VCaP (cell line): ENCODE results near the gene TXNDC11.
"Not testable (repeated sequence)": the region's sequence is repeated elsewhere in the genome, so short reads cannot be mapped to it uniquely, and the experiment has no call there.

Experiments used
- H3K27ac ChIP-seq: fragments of 450-650 bp; 2 replicates; pipeline ENCODE4 v1.5.1; 2017
- CTCF ChIP-seq: fragments of 450-650 bp; conservative IDR thresholded peaks from 2 replicates; pipeline ENCODE4 v1.5.1; 2017; ENCODE audit warnings: mild to moderate bottlenecking, moderate library complexity

TXNDC11 gene, protein sequence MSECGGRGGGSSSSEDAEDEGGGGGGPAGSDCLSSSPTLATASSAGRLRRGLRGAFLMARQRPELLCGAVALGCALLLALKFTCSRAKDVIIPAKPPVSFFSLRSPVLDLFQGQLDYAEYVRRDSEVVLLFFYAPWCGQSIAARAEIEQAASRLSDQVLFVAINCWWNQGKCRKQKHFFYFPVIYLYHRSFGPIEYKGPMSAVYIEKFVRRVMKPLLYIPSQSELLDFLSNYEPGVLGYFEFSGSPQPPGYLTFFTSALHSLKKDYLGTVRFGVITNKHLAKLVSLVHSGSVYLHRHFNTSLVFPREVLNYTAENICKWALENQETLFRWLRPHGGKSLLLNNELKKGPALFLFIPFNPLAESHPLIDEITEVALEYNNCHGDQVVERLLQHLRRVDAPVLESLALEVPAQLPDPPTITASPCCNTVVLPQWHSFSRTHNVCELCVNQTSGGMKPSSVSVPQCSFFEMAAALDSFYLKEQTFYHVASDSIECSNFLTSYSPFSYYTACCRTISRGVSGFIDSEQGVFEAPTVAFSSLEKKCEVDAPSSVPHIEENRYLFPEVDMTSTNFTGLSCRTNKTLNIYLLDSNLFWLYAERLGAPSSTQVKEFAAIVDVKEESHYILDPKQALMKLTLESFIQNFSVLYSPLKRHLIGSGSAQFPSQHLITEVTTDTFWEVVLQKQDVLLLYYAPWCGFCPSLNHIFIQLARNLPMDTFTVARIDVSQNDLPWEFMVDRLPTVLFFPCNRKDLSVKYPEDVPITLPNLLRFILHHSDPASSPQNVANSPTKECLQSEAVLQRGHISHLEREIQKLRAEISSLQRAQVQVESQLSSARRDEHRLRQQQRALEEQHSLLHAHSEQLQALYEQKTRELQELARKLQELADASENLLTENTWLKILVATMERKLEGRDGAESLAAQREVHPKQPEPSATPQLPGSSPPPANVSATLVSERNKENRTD

GRCh38 chr16:11742536-11743307 lies at the start of gene TXNDC11:
TSS of gene TXNDC11 (minus strand) at chr16:11742857. CDS start at chr16:11742730, 127 bp downstream.
- peak within 1 kb of the TSS; percentile 85 for H3K27ac ChIP-seq
- no peak for TF ChIP-seq CTCF

DNA sequence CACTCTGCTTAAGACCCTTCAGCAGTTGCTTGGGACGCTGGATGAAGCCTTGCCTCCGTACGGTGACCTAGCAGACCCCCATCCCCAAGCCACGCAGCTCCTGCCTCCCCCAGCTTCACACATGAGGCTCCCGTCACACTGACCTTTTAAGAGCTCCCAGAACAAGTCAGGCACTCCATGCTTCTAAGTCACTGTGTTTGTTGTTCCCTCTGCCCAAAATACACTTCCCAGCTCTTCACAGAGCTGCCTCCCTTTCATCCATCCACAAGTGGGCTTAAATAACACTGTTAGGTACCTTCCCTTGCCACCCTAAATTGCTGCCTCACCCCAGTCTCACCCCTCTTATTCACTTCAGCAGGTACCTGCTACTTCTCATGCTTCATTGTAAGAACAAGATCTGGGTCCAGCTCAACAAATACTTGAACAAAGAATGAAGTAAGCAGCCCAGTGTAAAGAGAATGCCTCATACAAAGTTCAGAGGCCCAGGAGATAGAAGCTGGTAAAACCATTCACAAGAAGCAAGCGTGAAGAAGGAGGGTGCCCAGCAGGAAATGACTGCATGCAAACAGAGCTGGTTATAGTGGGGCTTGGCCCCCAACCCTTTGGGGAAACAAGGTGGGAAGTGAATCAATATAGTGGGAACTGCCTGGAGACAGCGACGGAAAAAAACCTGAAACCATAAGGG lies 48.6 kb upstream of the TXNDC11 start:
- TF ChIP-seq CTCF, result no peak
- no peak overlapping the region for H3K27ac ChIP-seq

- no peak for TF ChIP-seq CTCF
- no peak overlapping the region for H3K27ac ChIP-seq
These were observed 46.3 kb upstream of the TXNDC11 start for GRCh38 chr16:11788914-11789313.

- H3K27ac ChIP-seq, result not testable (repeated sequence)
These were observed 42.4 kb upstream of the TXNDC11 start for GRCh38 chr16:11784980-11785599.

DNA sequence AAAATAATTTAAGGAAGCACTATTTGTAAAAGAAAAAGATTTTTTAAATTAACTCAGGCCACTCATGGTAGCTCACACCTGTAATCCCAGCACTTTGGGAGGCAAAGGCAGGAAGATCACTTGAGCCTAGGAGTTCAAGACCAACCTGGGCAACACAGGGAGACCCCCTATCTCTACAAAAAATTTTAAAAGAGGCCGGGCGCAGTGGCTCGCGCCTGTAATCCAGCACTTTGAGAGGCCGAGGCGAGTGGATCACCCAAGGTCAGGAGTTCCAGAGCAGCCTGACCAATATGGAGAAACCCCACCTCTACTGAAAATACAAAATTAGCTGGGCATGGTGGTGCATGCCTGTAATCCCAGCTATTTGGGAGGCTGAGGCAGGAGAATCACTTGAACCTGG lies 41.7 kb upstream of the TXNDC11 start:
- H3K27ac ChIP-seq, result not testable (repeated sequence)

GRCh38 chr16:11784038-11784369 lies 41.3 kb upstream of the TXNDC11 start:
- TF ChIP-seq CTCF, result no peak
- H3K27ac ChIP-seq, result peak overlapping the region; percentile 65

- TF ChIP-seq CTCF, result no peak
- peak overlapping the region; percentile 65 for H3K27ac ChIP-seq
These were observed 40.8 kb upstream of the TXNDC11 start for GRCh38 chr16:11783319-11784037.
